IPS-15b (cell line): ENCODE measurements around the gene PTPRCAP.
A peak's percentile ranks its signal among the peaks of the same experiment; 100 is the strongest.

Experiments used
- H3K27me3 ChIP-seq: one replicate; pipeline ENCODE4 v1.6.1; 2013; ENCODE audit warnings: low read length; ENCODE audit not compliant: control insufficient read depth, insufficient read depth
- H3K36me3 ChIP-seq: one replicate; pipeline ENCODE4 v1.6.1; 2013; ENCODE audit warnings: low read length; ENCODE audit not compliant: control insufficient read depth, insufficient read depth
- H3K4me1 ChIP-seq: one replicate; pipeline ENCODE4 v1.6.1; 2013; ENCODE audit warnings: mild to moderate bottlenecking, low read length; ENCODE audit not compliant: control insufficient read depth, insufficient read depth
- H3K4me3 ChIP-seq: one replicate; pipeline ENCODE4 v1.5.1; 2013; ENCODE audit warnings: low read depth, low read length
- H3K9ac ChIP-seq: one replicate; pipeline ENCODE4 v1.6.1; 2013; ENCODE audit warnings: low read depth, mild to moderate bottlenecking, low read length
- H3K9me3 ChIP-seq: one replicate; pipeline ENCODE4 v1.6.1; 2013; ENCODE audit warnings: mild to moderate bottlenecking, low read length; ENCODE audit not compliant: control insufficient read depth, insufficient read depth

PTPRCAP gene

GRCh38 chr11:67400251-67400941, 37.1 kb downstream of the PTPRCAP start:
- Histone ChIP-seq H3K9ac (peak overlapping the region; percentile 70), H3K4me1 (peaks cover 3% of the 10 kb centered on the region), H3K9me3 (no peaks in the 10 kb centered on the region), H3K36me3 (peaks cover 32% of the 10 kb centered on the region), H3K27me3 (no peaks in the 10 kb centered on the region), H3K4me3 (peak overlapping the region; percentile 82)

GRCh38 chr11:67398661-67399563, 38.6 kb downstream of the PTPRCAP start:
- H3K9me3 ChIP-seq = no peaks in the 10 kb centered on the region
- H3K9ac ChIP-seq = no peak overlapping the region
- H3K4me3 ChIP-seq = no peak overlapping the region
- peaks cover 3% of the 10 kb centered on the region for H3K4me1 ChIP-seq
- no peaks in the 10 kb centered on the region for H3K27me3 ChIP-seq
- H3K36me3 ChIP-seq = peaks cover 36% of the 10 kb centered on the region

- peaks cover 36% of the 10 kb centered on the region for H3K36me3 ChIP-seq
These were observed 39.4 kb downstream of the PTPRCAP start for GRCh38 chr11:67397986-67398660.

GRCh38 chr11:67397536-67397935, 39.9 kb downstream of the PTPRCAP start:
- Histone ChIP-seq H3K9me3 (no peaks in the 10 kb centered on the region), H3K36me3 (peaks cover 36% of the 10 kb centered on the region), H3K4me3 (no peak overlapping the region), H3K4me1 (peaks cover 3% of the 10 kb centered on the region), H3K9ac (no peak overlapping the region), H3K27me3 (no peaks in the 10 kb centered on the region)

More at GRCh38 chr11:67397986-67398660, 39.4 kb downstream of the PTPRCAP start:
- Histone ChIP-seq H3K9ac (no peak overlapping the region), H3K4me1 (peaks cover 3% of the 10 kb centered on the region), H3K27me3 (no peaks in the 10 kb centered on the region), H3K9me3 (no peaks in the 10 kb centered on the region), H3K4me3 (no peak overlapping the region)

GRCh38 chr11:67396587-67397389, 40.7 kb downstream of the PTPRCAP start:
- Histone ChIP-seq H3K9ac (no peak overlapping the region), H3K4me1 (peaks cover 2% of the 10 kb centered on the region), H3K4me3 (no peak overlapping the region), H3K27me3 (no peaks in the 10 kb centered on the region), H3K9me3 (no peaks in the 10 kb centered on the region), H3K36me3 (peaks cover 36% of the 10 kb centered on the region)

- no peak overlapping the region for H3K9ac ChIP-seq
- no peak overlapping the region for H3K4me3 ChIP-seq
- H3K36me3 ChIP-seq = peaks cover 36% of the 10 kb centered on the region
- peaks cover 2% of the 10 kb centered on the region for H3K4me1 ChIP-seq
- no peaks in the 10 kb centered on the region for H3K9me3 ChIP-seq
- no peaks in the 10 kb centered on the region for H3K27me3 ChIP-seq
These were observed 41.3 kb downstream of the PTPRCAP start for GRCh38 chr11:67396259-67396581.

- Histone ChIP-seq H3K9ac (no peak overlapping the region), H3K36me3 (peaks cover 36% of the 10 kb centered on the region), H3K4me3 (no peak overlapping the region), H3K9me3 (no peaks in the 10 kb centered on the region), H3K4me1 (peaks cover 2% of the 10 kb centered on the region), H3K27me3 (no peaks in the 10 kb centered on the region)
These were observed 41.8 kb downstream of the PTPRCAP start for GRCh38 chr11:67395555-67396258.

- Histone ChIP-seq H3K4me1 (peaks cover 2% of the 10 kb centered on the region), H3K9me3 (no peaks in the 10 kb centered on the region), H3K4me3 (no peak overlapping the region), H3K27me3 (no peaks in the 10 kb centered on the region), H3K9ac (no peak overlapping the region), H3K36me3 (peaks cover 26% of the 10 kb centered on the region)
These were observed 43.5 kb downstream of the PTPRCAP start for GRCh38 chr11:67393990-67394389.

- H3K36me3 ChIP-seq = peaks cover 22% of the 10 kb centered on the region
- no peaks in the 10 kb centered on the region for H3K27me3 ChIP-seq
- H3K9me3 ChIP-seq = no peaks in the 10 kb centered on the region
- H3K4me3 ChIP-seq = no peak overlapping the region
- no peak overlapping the region for H3K9ac ChIP-seq
- peaks cover 2% of the 10 kb centered on the region for H3K4me1 ChIP-seq
These were observed 44.0 kb downstream of the PTPRCAP start for GRCh38 chr11:67393437-67393836.

- H3K27me3 ChIP-seq = no peaks in the 10 kb centered on the region
- no peaks in the 10 kb centered on the region for H3K9me3 ChIP-seq
- peak overlapping the region; percentile 95 for H3K4me3 ChIP-seq
- H3K4me1 ChIP-seq = peaks cover 2% of the 10 kb centered on the region
- H3K36me3 ChIP-seq = peaks cover 11% of the 10 kb centered on the region
- peak overlapping the region; percentile 60 for H3K9ac ChIP-seq
These were observed 45.2 kb downstream of the PTPRCAP start for GRCh38 chr11:67392183-67392715.
